NT2/D1 (cell line): ENCODE results near the gene MUC5B.

Source experiments
- DNase-seq: peaks from one replicate; pipeline ENCODE4 v3.0.0-alpha.2; 2011; ENCODE audit warnings: low read depth, low spot score
- H3K27me3 ChIP-seq: 2 replicates; pipeline ENCODE4 v1.6.0; 2011; ENCODE audit warnings: mild to moderate bottlenecking; ENCODE audit not compliant: insufficient read length, insufficient read depth
- H3K36me3 ChIP-seq: 2 replicates; pipeline ENCODE4 v1.6.1; 2011; ENCODE audit warnings: mild to moderate bottlenecking, low read length, mixed read lengths; ENCODE audit not compliant: insufficient read depth, insufficient read length
- H3K4me1 ChIP-seq: 2 replicates; pipeline ENCODE4 v1.5.1; 2011; ENCODE audit not compliant: insufficient read depth, insufficient read length
- H3K4me3 ChIP-seq: 2 replicates; pipeline ENCODE4 v1.5.1; 2011; ENCODE audit warnings: low read depth; ENCODE audit not compliant: insufficient read length
- H3K9ac ChIP-seq: 2 replicates; pipeline ENCODE4 v1.6.0; 2011; ENCODE audit warnings: low read depth; ENCODE audit not compliant: insufficient read length
- H3K9me3 ChIP-seq: 2 replicates; pipeline ENCODE4 v1.5.1; 2011; ENCODE audit warnings: mild to moderate bottlenecking, low read length; ENCODE audit not compliant: insufficient read depth
- SUZ12 ChIP-seq: IDR thresholded peaks from 2 replicates; pipeline ENCODE4 v1.6.1; 2011; ENCODE audit not compliant: insufficient read length, insufficient read depth; ENCODE audit errors: extremely low read depth
- YY1 ChIP-seq: IDR thresholded peaks from 2 replicates; pipeline ENCODE4 v1.6.1; 2011; ENCODE audit not compliant: insufficient read length, insufficient read depth
- ZNF274 ChIP-seq: IDR thresholded peaks from 2 replicates; pipeline ENCODE4 v1.6.1; 2011; ENCODE audit warnings: mild to moderate bottlenecking, low read depth, low read length

Gene MUC5B

DNA sequence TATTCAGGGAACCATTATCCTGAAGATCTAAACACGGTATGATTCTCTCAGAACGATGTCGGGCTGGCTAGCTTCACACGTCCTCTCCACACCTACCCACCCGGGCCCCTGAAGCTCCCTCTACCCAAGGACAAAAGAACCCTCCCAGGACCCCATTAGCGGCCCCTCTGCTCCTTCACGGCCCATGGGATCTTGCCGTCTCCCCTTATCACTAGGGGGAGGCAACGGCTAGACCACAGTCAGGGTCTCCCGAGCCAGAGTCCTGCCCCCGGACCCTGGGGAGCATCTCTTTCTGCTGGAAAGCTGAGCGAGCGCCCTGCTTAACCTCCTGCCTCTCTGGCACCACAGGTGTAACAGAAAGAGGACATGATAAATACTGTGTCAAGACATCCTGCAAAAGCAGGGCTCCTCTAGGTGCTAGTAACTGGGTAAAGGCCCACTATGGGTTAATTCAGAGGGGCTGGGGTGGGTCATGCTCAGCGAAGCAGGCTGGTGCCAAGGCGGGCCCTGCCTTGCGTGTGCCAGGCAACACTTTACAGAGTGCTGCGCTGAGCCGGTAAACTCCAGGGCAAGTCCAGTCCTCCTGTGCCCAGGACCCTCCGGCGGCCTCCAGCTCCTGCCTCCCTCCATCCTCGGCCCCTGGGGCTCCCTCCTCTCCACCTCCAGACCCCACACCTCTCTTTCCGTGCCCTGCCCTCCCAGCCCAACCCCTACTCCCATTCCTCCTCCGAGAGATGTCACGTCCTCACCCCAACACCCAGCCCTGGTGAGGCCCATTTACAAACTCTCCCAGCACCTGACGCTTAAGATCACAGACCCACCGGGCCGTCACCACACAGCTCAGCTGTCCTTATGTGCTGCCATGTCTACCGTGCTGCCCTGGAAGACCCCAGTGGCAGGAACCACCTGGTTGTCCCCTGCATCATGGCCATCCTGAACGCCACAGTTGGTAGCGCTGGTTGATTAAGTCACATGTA lies 83.6 kb downstream of the MUC5B start:
- TF ChIP-seq SUZ12 (no peak), YY1 (no peak), ZNF274 (no peak)
- Histone ChIP-seq H3K9me3 (peaks cover 10% of the 10 kb centered on the region), H3K36me3 (peaks cover 37% of the 10 kb centered on the region), H3K4me1 (peaks cover 12% of the 10 kb centered on the region), H3K9ac (peak overlapping the region; percentile 51), H3K4me3 (no peak overlapping the region), H3K27me3 (peaks cover 6% of the 10 kb centered on the region)
- DNase-seq, result no peak

DNA sequence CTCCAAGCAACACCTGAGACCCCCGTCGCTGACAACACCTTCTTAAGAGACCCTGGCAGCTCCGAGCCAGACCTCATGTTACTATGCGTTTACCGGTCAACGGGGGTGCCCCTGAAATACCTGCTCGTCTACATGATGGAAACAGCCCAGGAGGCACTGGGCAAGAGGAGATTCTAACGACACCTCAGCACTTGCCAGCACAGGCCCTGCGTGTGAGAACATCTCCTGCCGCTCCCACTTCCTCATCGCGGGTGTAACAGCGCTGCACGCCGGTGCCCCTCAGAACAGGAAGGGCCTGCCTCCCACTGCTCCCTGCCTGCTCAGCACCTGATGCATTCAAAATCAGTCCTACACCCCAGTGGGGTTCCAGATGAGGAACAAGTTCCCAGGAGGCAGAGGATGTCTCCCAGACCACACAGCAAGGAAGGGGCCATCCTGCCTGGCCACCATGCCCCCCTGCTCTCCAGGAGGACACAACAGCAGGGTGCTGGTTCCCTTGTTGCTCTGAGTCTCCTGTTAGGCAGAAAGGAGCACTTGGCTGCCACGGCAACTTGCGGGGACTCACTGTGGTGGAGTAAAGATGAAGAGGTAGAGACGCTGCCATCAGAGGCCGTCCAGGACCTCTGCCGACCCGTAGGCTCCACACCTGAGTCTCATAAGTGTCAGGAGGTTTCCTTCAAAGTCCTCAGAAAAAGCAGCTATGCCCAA lies 84.5 kb downstream of the MUC5B start:
- H3K4me3 ChIP-seq, result no peak overlapping the region
- H3K27me3 ChIP-seq, result peaks cover 6% of the 10 kb centered on the region
- TF ChIP-seq SUZ12 (no peak), YY1 (no peak), ZNF274 (no peak)
- DNase-seq, result no peak
- peaks cover 18% of the 10 kb centered on the region for H3K9me3 ChIP-seq
- peaks cover 11% of the 10 kb centered on the region for H3K4me1 ChIP-seq
- H3K36me3 ChIP-seq, result peaks cover 37% of the 10 kb centered on the region
- H3K9ac ChIP-seq, result peak overlapping the region; percentile 51

DNA sequence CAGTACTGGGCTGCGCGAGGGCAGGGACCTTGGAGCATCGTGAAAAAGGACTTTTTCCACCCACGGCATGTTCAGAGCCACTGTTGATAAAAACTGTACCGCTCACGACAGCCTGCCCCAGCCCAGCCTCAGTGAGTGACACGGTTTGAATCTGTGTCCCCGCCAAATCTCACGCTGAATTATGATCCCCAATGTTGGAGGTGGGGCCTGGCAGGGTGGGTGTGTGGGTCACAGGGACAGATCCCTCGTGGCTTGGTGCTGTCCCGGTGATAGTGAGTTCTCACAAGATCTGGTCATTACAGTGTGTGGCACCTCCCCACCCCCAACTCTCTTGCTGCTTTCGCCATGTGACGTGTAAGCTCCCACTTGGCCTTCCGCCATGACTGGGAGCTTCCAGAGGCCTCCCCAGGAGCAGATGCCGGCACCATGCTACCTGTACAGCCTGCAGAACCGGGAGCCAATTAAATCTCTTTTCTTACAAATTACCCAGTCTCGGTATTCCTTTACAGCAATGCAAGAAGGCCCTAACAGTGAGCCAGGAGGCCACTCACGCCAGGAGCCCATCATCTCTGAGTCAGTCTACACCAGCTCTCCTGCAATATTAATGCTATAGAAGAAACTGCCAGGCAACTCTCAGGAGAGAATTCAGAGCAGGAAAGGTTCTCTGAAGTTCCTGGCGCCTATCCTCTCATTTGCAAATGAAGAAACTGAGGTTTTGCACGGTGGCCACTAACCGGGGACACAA lies 85.3 kb downstream of the MUC5B start:
- H3K36me3 ChIP-seq, result peaks cover 37% of the 10 kb centered on the region
- no peak for TF ChIP-seq YY1
- TF ChIP-seq SUZ12, result no peak
- TF ChIP-seq ZNF274, result no peak
- peaks cover 22% of the 10 kb centered on the region for H3K9me3 ChIP-seq
- H3K4me3 ChIP-seq, result peak overlapping the region; percentile 77
- DNase-seq, result no peak
- H3K4me1 ChIP-seq, result peaks cover 6% of the 10 kb centered on the region
- H3K27me3 ChIP-seq, result peaks cover 6% of the 10 kb centered on the region
- peak overlapping the region; percentile 86 for H3K9ac ChIP-seq

DNA sequence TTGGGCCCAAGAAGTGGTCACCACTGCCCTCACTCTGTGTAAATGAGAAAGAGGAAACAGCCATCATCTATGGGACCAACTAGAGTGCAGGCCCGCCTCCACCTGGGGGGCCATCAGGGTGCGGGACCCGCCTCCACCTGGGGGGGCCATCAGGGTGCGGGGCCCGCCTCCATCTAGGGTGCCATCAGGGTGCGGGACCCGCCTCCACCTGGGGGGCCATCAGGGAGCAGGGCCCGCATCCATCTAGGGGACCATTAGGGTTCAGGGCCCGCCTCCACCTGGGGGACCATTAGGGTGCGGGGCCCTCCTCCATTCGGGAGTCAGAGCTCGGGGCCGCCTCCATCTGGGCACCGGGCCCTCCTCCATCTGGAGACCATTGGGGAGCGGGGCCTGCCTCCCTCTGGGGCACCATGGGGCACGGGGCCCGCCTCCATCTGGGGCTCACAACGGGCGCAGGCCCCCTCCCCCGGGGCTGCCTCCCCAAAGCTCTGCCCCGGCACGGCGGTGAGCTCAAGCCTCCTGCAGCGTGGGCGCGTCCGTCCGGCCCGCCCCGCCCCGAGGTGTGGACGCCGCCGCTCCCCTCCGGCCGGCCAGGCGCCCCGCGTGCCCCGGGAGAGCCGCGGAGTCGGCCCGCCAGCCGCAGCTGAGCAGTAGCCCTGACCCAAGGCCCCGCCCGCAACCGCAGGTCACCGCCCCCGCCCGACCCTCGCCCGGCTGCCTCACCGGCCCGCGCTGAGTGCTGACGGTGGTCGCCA lies 86.1 kb downstream of the MUC5B start:
- Histone ChIP-seq H3K36me3 (peaks cover 33% of the 10 kb centered on the region), H3K4me3 (peak overlapping the region; percentile 77), H3K27me3 (peaks cover 6% of the 10 kb centered on the region), H3K4me1 (peaks cover 2% of the 10 kb centered on the region), H3K9me3 (peaks cover 22% of the 10 kb centered on the region), H3K9ac (peak overlapping the region; percentile 86)
- TF ChIP-seq ZNF274 (no peak), YY1 (no peak), SUZ12 (no peak)
- no peak for DNase-seq

DNA sequence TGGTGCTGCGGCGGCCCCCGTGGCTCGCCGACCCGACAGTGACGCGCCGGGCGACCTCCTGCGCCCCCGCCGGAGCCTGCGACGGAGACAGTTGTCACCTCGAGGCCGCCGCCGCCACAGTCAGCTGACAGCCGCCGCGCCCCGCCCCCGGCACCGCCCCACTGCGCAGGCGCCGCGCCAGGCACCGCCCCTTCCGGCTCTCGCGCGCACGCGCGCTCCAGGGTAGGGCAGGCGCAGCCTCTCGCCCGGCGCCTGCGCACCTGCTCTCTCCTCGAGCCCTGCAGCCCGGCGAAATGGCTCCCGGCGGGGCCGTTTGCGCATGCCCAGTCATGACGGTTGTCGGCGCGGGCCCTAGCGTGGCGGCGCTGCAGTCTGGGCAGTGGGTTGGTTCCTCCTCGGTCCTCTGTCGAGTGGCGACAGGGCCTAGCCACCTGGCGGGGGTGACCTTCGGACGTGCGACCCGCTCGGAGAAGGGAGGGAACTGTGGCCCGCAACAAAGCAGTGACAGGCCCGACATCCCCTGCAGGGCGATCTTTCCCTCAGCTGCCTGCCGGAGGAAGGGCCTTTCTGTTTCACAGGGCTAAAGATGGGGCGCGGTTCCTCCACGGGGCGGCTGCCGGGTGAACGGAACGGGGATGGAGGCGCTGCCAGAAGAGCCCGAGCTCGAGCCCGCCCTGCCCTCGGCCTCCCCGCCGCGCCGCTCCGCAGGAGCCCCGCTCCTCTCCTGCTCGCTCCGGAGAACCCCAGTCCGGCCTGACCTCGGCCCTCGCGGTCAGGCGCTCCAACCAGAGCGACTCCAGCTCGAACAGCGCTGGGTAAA lies 86.8 kb downstream of the MUC5B start, which contains the start of gene TOLLIP:
TOLLIP (minus strand) TSS at position 135 of the 820 bp plus-strand sequence; CDS start at position 1, 134 bp downstream.
- Histone ChIP-seq H3K36me3 (peaks cover 33% of the 10 kb centered on the region), H3K4me1 (peaks cover 2% of the 10 kb centered on the region), H3K4me3 (peak within 1 kb of the TSS; percentile 77), H3K9ac (peak within 1 kb of the TSS; percentile 98), H3K9me3 (peaks cover 22% of the 10 kb centered on the region), H3K27me3 (peaks cover 6% of the 10 kb centered on the region)
- TF ChIP-seq YY1 (peak; percentile 50), SUZ12 (no peak)
- DNase-seq, result peak; percentile 87

DNA sequence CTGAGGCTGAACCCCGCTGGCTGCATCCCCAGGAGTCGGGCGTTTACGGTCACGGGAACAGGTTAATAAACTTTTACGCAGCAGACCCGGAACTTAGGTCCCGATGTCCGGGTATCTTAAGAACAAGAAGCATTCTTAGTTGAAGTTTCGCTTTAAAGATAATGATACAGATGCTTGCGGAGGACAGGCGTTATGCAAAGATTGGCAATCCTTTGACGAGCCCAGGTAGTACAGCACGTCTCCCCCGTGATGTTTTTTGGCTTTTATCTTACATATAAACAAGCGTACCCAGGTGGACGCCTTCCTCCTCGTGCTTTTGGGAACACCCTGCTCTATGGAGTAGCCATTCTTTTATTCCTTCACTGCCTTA lies 87.4 kb downstream of the MUC5B start:
- H3K9ac ChIP-seq, result peak overlapping the region; percentile 98
- DNase-seq, result no peak
- peak overlapping the region; percentile 77 for H3K4me3 ChIP-seq

More for the DNA sequence above, 87.4 kb downstream of the MUC5B start:
- H3K4me1 ChIP-seq, result peaks cover 2% of the 10 kb centered on the region
- TF ChIP-seq YY1 (no peak), ZNF274 (no peak), SUZ12 (no peak)
- H3K36me3 ChIP-seq, result peaks cover 28% of the 10 kb centered on the region
- H3K27me3 ChIP-seq, result peaks cover 6% of the 10 kb centered on the region
- peaks cover 22% of the 10 kb centered on the region for H3K9me3 ChIP-seq
